Middle frontal gyrus (tissue), 1 donor: ENCODE results near the gene ASIC2.

Source experiments
- DNase-seq: peaks from one replicate; pipeline ENCODE4 v3.0.0-alpha.2; 2015; ENCODE audit warnings: low spot score; ENCODE audit errors: extremely low spot score

The ASIC2 gene

DNA sequence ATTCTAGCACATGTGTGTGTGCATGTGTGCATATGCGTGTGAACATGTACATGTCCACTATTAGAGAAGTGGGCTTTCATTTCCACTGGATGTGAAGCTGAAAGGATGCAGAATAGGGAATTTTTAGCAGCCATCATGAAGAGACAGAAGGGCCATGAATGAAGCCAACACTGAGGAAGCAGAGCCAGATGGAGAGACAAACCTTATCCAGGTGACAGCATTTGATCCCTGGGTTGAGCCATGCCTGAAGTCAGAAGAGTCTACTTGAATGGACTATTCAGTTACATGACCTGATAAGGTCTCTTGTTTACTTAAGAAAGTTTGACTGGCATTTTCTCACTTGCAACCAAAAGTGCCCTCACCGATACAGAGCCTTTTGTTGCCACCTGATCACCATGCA, 88.4 kb downstream of the ASIC2 start:
- no peak for DNase-seq

GRCh38 chr17:33204156-33204555, 88.9 kb downstream of the ASIC2 start:
- DNase-seq = no peak

DNA sequence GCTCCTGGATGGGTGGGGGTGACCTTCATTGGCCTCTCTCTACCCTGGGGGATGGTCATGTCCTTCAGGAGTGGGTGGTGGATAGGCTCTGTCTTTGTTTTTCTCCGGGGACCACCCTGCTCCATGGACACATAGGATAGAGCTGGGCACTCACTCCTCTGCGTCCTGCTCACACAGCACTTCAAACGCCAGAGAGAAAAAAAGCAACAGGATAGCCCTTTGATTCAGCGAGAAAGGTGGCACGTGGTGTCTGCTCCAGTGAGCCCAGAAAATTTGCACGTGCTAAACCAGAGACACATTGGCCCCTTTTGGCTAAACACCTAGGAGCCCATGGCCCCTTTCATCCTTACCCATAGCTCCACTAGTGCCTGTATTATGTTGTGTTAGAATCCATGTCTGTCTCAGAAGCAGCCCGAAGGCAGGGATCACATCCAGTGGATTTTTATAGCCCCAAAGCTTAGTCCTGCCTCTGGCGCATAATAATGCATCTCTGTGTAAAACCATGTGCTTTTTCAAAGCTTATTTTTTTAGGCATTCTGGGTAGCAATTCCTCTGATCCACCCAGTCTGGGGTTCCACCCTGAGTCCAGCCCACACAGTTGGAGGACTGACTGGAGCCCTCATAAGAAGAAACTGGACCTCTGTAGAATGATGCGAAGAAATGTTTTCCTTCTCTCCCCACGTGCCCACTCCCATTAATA, 90.1 kb downstream of the ASIC2 start:
- DNase-seq = no peak

DNA sequence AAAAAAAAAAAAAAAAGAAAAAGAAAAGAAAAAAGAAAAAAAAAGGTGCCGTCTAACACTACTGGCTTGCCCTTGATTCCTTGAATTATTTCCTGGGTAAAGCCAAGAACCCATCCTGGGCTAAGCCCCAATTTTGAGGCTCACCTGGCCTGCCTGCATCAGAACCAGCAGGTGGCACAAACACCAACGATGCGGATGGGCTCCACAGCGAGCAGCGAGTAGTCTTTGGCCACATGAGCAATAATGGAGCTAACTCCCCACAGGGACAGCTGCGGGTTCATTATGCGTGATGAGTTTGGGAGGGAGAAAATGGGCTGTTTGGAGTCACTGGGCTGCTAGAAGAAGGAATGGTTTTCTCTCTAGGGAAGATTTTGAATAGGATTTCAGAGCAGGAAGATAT, 91.1 kb downstream of the ASIC2 start:
- DNase-seq = no peak

DNA sequence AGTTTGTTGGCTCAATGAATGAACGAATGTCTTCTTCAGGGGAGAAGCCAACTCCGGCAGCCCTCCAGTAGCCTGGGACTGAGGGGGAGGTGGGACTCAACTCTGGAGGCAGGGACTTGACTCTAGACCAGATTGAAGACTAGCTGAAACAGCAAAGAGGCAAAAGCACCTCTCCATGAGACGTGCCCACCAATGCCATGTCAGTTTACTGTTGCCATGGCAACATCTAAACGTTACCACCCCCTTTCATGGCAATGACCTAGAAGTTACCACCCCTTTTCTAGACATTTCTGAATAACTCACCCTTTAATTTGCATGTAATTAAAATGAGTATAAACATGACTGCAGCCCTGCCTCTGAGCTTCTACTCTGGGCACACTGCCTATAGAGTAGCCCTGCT, 91.8 kb downstream of the ASIC2 start:
- DNase-seq = no peak

DNA sequence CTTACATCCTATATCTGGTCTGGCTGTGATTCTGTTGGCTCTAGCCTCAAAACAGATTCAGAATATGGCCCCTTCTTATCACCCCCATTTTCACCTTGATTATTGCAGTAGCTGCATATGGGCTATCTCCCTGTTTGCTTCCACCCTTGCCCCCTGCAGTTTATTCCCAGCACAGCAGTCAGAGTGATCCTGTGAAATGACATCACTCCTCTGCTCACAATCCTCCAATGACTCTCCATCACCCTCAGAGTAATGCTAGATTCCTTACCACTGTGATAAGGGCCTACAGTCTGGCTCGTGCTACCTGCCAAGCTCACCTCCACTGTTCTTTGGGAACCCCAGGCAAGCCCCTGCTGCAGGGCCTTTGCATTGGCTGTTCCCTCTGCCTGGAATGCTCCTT, 92.5 kb downstream of the ASIC2 start:
- no peak for DNase-seq

DNA sequence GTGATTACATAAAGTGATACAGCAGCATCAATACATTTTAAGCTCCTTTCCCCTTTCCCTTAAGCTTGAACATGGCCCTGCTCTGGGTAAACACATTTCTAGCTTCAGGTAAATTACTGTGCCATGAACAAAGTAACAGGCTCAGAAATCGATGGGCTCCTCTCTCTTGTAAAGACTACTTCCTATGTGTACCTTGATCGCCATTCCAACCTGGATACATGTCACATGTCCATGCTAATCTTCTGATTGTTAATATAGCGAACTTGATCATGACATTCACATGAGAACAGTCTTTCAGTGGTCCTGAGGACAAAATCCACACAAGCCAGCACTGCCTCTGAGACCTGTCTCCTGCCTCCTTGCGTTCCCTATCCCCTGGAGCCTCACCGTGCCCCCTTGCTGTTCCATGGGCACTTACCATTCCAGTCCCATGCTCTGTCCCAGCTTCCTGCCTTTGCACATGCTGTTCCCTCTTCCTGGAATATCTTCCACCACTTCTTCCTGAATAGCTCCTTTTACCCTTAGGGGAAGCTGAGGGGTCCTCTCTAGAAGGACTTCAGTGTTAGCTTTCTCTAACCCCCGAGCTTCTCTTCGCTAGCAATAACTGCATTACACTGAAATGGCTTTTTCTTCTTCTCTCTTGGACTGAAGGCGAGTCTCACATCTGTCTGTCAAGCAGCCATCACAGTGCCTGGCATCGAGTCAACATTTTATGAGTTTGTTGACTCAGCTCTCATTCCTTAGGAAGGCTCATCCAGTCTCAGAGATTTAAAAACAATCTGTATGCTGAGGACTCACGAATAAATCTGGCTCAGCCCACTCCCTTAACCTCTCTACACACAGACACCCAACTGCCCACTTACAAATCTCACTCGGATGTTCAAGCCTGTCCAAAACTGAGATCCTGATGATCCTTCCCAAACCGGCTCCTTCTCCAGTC, 93.3 kb downstream of the ASIC2 start:
- no peak for DNase-seq

DNA sequence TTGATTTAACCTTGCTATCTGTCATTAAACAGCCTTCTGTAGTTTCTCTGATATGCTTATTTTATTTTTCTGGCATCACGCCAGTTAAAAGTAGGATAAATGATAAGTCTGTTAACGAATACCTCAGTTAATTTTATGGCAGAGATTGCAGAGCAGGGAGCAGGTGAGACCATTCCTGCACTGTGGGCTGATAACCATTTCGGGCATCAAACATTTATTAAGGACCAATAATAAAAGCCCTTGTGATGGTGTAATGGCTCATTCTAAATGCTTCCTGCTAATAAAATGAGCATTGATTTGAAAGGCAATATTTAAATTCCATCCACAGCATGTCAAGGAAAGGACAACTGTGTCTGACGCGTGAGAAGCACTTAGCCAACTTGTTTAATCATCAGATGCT, 94.1 kb downstream of the ASIC2 start:
- no peak for DNase-seq

DNA sequence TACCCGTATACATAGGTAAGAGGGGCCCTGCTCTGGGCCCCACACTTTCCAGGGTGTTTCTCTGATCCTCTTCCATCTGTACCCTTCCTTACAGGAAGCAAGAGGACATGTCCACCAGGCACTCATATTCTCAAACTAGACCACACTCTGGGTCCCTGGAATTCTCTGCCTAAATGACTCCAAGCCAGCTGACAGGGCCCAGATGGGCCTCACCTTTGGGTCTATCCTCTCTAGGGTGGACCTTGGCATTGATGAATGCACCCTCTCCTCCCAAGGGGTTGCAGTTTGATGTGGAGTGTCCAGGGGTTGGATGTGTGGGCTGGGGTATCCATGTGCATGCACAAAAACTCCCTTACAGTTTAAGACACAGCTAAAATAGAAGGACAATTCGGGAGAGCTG, 95.8 kb downstream of the ASIC2 start:
- DNase-seq = no peak

DNA sequence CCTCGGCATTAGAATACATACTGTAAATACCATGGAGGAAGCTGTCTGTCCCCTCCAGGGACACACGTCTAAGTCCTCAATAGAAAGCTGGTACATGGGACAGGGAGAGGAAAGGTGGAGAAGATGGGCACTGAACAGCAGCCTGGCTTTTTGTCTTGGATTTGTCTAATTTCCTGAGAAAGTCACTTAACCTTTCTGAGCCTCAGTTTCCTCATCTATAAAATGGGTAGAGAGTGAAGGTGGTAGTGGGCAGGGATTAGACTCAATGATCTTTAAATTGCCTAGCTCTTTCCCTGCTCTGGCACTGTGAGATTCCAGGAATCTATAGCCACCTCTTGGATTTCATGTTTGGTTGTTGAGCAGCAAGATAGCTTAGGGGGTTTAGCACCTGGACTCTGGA, 96.2 kb downstream of the ASIC2 start:
- DNase-seq = no peak

- no peak for DNase-seq
Observed at GRCh38 chr17:33192951-33193911, 99.9 kb downstream of the ASIC2 start.

- no peak for DNase-seq
Observed at GRCh38 chr17:33183487-33184026, 109.5 kb downstream of the ASIC2 start.

- DNase-seq = no peak
Observed at GRCh38 chr17:33179151-33179550, 113.9 kb downstream of the ASIC2 start.

DNA sequence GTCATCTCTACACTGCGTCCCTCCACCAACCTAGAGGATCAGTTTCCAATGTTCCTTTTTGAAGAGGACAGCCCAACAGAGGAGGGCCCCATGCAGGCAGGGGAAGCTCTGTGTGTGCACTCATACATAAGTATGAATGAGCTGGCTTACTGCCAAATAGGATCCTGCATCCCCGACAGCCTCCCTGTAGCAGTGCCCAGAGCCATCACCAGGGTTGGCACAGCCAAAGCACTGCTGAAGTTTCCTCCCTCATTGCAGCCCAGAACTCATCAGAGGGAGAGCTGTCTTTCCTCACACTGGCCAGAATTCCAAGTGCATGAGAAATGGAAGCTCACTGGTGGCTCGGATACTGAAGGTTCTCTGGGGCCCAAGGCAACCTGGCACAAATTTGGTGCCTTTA, 114.4 kb downstream of the ASIC2 start:
- no peak for DNase-seq

GRCh38 chr17:33175562-33175961, 117.5 kb downstream of the ASIC2 start:
- DNase-seq = no peak

DNA sequence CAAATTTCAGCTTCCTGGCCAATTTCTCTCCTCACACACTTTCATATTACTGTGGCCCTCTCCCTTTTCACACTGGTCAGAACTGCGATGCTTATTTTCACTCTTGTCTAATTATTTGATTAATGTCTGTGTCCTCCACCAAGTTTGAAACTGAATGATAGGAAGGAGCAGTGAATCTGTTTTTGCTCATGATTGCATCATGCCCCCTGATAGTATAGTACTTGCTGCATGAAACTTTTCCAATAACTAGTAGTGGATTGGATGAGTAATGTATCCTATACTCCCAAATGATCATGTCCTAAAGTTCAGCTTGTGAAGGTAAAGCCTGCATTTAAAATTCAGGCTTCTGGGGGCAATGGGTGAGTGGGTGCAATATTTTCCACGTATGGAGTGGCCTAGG, 121.2 kb downstream of the ASIC2 start:
- DNase-seq = no peak

- DNase-seq = no peak
Observed at GRCh38 chr17:33169580-33170285, 123.4 kb downstream of the ASIC2 start.

DNA sequence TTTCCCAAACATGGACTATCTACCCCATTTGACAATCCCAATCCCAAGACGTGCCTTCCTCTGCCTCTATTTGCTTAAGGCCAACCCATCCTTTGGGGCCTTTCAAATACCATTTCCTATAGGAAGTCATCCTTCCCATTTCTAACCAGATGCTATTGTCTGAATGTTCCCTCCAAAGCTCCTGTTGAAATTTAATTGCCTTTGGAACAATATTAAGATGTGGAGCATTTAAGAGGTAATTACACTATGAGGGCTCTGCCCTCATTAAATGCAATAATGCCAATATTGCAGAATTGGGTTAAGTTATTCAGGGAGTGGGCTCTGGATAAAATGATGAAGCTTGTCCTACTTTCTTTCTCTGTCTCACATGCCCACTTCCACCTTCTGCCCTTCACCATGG, 125.4 kb downstream of the ASIC2 start:
- DNase-seq = no peak

- DNase-seq = no peak
Observed at GRCh38 chr17:33166472-33166871, 126.6 kb downstream of the ASIC2 start.

- DNase-seq = no peak
Observed at GRCh38 chr17:33164169-33164881, 128.8 kb downstream of the ASIC2 start.
